Neural cell (in vitro differentiated cells): ENCODE results near the gene ING4. TPM values are rescaled to one million over a fixed set of nuclear protein-coding genes. Genes with fewer than 3 reads are reported as not detected.

ENCODE experiments used
- H2AFZ ChIP-seq: fragments of 200-600, 300-800 bp; sonication (generic), shearing (Covaris generic); 2 replicates; pipeline ENCODE4 v1.6.0; 2014; ENCODE audit warnings: low read depth, mild to moderate bottlenecking, antibody characterized with exemption, low read length, moderate library complexity
- H3F3A ChIP-seq: fragments of 200-600 bp; shearing (Covaris generic); 2 replicates; pipeline ENCODE4 v1.6.1; 2016; ENCODE audit warnings: mild to moderate bottlenecking, moderate library complexity, mixed read lengths, antibody characterized with exemption, low read length; ENCODE audit not compliant: insufficient read depth, poor library complexity, severe bottlenecking
- H3K27ac ChIP-seq: fragments of 200-600, 300-800 bp; sonication (generic), shearing (Covaris generic); 2 replicates; pipeline ENCODE4 v1.5.1; 2014; ENCODE audit warnings: mild to moderate bottlenecking, low read length, moderate library complexity
- H3K27me3 ChIP-seq: fragments of 300-800, 200-600 bp; sonication (generic), shearing (Covaris generic); 2 replicates; pipeline ENCODE4 v1.6.0; 2014; ENCODE audit warnings: mild to moderate bottlenecking, low read depth, low read length, moderate library complexity; ENCODE audit not compliant: insufficient read depth
- H3K36me3 ChIP-seq: fragments of 300-800, 200-600 bp; sonication (generic), shearing (Covaris generic); 2 replicates; pipeline ENCODE4 v1.5.1; 2014; ENCODE audit warnings: mild to moderate bottlenecking, antibody characterized with exemption, low read length, moderate library complexity; ENCODE audit not compliant: insufficient read depth
- H3K4me2 ChIP-seq: fragments of 300-800, 200-600 bp; sonication (generic), shearing (Covaris generic); 2 replicates; pipeline ENCODE4 v1.6.0; 2014; ENCODE audit warnings: mild to moderate bottlenecking, low read length
- H3K4me3 ChIP-seq: fragments of 300-800, 200-600 bp; sonication (generic), shearing (Covaris generic); 2 replicates; pipeline ENCODE4 v1.5.1; 2014; ENCODE audit warnings: mild to moderate bottlenecking, low read length, moderate library complexity
- H3K79me2 ChIP-seq: fragments of 200-600 bp; shearing (Covaris generic); replicated peaks from 2 replicates; pipeline ENCODE4 v1.6.0; 2014; ENCODE audit warnings: mild to moderate bottlenecking, low read length, moderate library complexity; ENCODE audit not compliant: insufficient read depth
- H3K9ac ChIP-seq: fragments of 300-800, 200-600 bp; sonication (generic), shearing (Covaris generic); 2 replicates; pipeline ENCODE4 v1.6.1; 2016; ENCODE audit warnings: mild to moderate bottlenecking, low read length, mixed read lengths
- H3K9me2 ChIP-seq: fragments of 200-600 bp; shearing (Covaris generic); 2 replicates; pipeline ENCODE4 v1.6.1; 2016; ENCODE audit warnings: mild to moderate bottlenecking, low read length, mixed read lengths; ENCODE audit not compliant: insufficient read depth
- H3K9me3 ChIP-seq: fragments of 200-600, 300-800 bp; sonication (generic), shearing (Covaris generic); 2 replicates; pipeline ENCODE4 v1.6.1; 2016; ENCODE audit warnings: mild to moderate bottlenecking, mixed run types, low read length, moderate library complexity, mixed read lengths
- H4K20me1 ChIP-seq: fragments of 200-600 bp; shearing (Covaris generic); 2 replicates; pipeline ENCODE4 v1.6.1; 2016; ENCODE audit warnings: mild to moderate bottlenecking, mixed run types; ENCODE audit not compliant: insufficient read depth
- CTCF ChIP-seq: fragments of 450-650 bp; IDR thresholded peaks from 2 replicates; pipeline ENCODE4 v1.5.1; 2014; ENCODE audit warnings: antibody characterized with exemption, mild to moderate bottlenecking, moderate library complexity; ENCODE audit not compliant: poor library complexity, severe bottlenecking
- EP300 ChIP-seq: fragments of 450-650 bp; conservative IDR thresholded peaks from 2 replicates; pipeline ENCODE4 v1.6.1; 2014; ENCODE audit warnings: antibody characterized with exemption, mild to moderate bottlenecking, moderate library complexity; ENCODE audit not compliant: poor library complexity, severe bottlenecking
- EZH2 ChIP-seq: fragments of 200-600, 300-800 bp; shearing (Covaris generic), sonication (generic); IDR thresholded peaks from 2 replicates; pipeline ENCODE4 v1.6.1; 2014; ENCODE audit warnings: antibody characterized with exemption, low read length, borderline replicate concordance, mild to moderate bottlenecking; ENCODE audit not compliant: insufficient read depth, poor library complexity, severe bottlenecking
- MXI1 ChIP-seq: fragments of 450-650 bp; conservative IDR thresholded peaks from 2 replicates; pipeline ENCODE4 v1.6.1; 2014; ENCODE audit warnings: antibody characterized with exemption, mild to moderate bottlenecking; ENCODE audit not compliant: poor library complexity, severe bottlenecking
- POLR2AphosphoS5 ChIP-seq: IDR thresholded peaks from 2 replicates; pipeline ENCODE4 v1.6.1; 2012
- RAD21 ChIP-seq: fragments of 450-650 bp; conservative IDR thresholded peaks from 2 replicates; pipeline ENCODE4 v1.6.1; 2014; ENCODE audit warnings: antibody characterized with exemption, mild to moderate bottlenecking, moderate library complexity
- REST ChIP-seq: IDR thresholded peaks from 2 replicates; pipeline ENCODE4 v1.6.1; 2012; ENCODE audit warnings: borderline replicate concordance
- SMC3 ChIP-seq: fragments of 450-650 bp; conservative IDR thresholded peaks from 2 replicates; pipeline ENCODE4 v1.6.1; 2014; ENCODE audit warnings: antibody characterized with exemption, mild to moderate bottlenecking, moderate library complexity; ENCODE audit not compliant: poor library complexity
- TAF1 ChIP-seq: IDR thresholded peaks from 2 replicates; pipeline ENCODE4 v1.6.1; 2012; ENCODE audit warnings: low read depth
- polyA plus RNA-seq: library from polyadenylated mRNA; depleted of rRNA; stranded (reverse); fragments of >200 nt; gene quantifications from 2 replicates; pipeline ENCODE4 v1.2.3, GENCODE V29; 2014

The ING4 gene
- polyA plus RNA-seq, 1 donor from 2014 or later: 540 TPM

GRCh38 chr12:6613015-6613775 is 49.7 kb downstream of the ING4 start:
- Histone ChIP-seq H3K79me2 (no peaks in the 10 kb centered on the region), H3K27me3 (no peaks in the 10 kb centered on the region), H3K9me3 (no peaks in the 10 kb centered on the region), H3K36me3 (no peaks in the 10 kb centered on the region), H4K20me1 (no peaks in the 10 kb centered on the region), H3K27ac (peak overlapping the region; percentile 94), H3K4me2 (peak overlapping the region; percentile 68), H3F3A (peaks cover 20% of the 10 kb centered on the region), H3K9ac (peak overlapping the region; percentile 81), H2AFZ (peak overlapping the region; percentile 73), H3K9me2 (no peaks in the 10 kb centered on the region), H3K4me3 (peak overlapping the region; percentile 59)
- TF ChIP-seq POLR2AphosphoS5 (peak; percentile 16), EZH2 (no peak), MXI1 (no peak)

DNA sequence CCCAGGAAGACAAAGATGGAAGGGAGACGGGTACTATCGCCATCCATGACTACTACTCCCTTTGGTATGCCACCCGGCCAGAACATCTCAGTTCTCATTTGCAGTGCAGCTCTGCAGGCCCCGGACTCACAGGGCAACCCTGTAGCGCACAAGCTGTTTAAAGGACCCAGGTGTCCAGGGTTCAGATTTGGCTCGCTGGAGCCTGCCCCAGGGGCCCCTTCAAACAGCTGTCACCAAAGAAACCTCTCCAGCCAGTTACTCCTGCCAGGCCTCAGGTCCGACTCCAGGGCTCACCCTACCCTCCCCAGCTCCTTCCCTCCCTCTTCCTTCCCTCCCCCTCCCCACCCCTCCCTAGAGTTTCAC is 50.3 kb downstream of the ING4 start:
- Histone ChIP-seq H3K36me3 (no peaks in the 10 kb centered on the region), H3F3A (peaks cover 20% of the 10 kb centered on the region), H3K27me3 (no peaks in the 10 kb centered on the region), H3K4me3 (peak overlapping the region; percentile 59), H2AFZ (peak overlapping the region; percentile 73), H4K20me1 (no peaks in the 10 kb centered on the region), H3K9me2 (no peaks in the 10 kb centered on the region), H3K79me2 (no peaks in the 10 kb centered on the region), H3K27ac (peak overlapping the region; percentile 94), H3K9ac (peak overlapping the region; percentile 81), H3K4me2 (peak overlapping the region; percentile 68), H3K9me3 (no peaks in the 10 kb centered on the region)
- TF ChIP-seq POLR2AphosphoS5: no peak
- no peak for TF ChIP-seq CTCF
- TF ChIP-seq SMC3: no peak
- TF ChIP-seq RAD21: no peak
- no peak for TF ChIP-seq EZH2

GRCh38 chr12:6612247-6612646 is 50.7 kb downstream of the ING4 start:
- peak overlapping the region; percentile 94 for H3K27ac ChIP-seq
- H2AFZ ChIP-seq: no peak overlapping the region
- peak overlapping the region; percentile 68 for H3K4me2 ChIP-seq
- no peaks in the 10 kb centered on the region for H3K27me3 ChIP-seq
- peak overlapping the region; percentile 81 for H3K9ac ChIP-seq
- H3K9me3 ChIP-seq: no peaks in the 10 kb centered on the region
- TF ChIP-seq RAD21 (no peak), REST (no peak), MXI1 (no peak), EP300 (no peak), POLR2AphosphoS5 (no peak), TAF1 (no peak), CTCF (no peak), SMC3 (no peak)
- no peaks in the 10 kb centered on the region for H4K20me1 ChIP-seq
- no peaks in the 10 kb centered on the region for H3K36me3 ChIP-seq
- peak overlapping the region; percentile 59 for H3K4me3 ChIP-seq
- H3F3A ChIP-seq: peaks cover 20% of the 10 kb centered on the region
- no peaks in the 10 kb centered on the region for H3K9me2 ChIP-seq
- H3K79me2 ChIP-seq: no peaks in the 10 kb centered on the region
